Endothelial cell of hepatic sinusoid (primary cell): ENCODE measurements around the gene C1GALT1C1.

Experiments used
- in situ Hi-C: cut with HindIII; loops from 2 replicates; pipeline ENCODE4 v1.10.0; 2017; ENCODE audit warnings: low sequenced_read_pairs

C1GALT1C1 gene

DNA sequence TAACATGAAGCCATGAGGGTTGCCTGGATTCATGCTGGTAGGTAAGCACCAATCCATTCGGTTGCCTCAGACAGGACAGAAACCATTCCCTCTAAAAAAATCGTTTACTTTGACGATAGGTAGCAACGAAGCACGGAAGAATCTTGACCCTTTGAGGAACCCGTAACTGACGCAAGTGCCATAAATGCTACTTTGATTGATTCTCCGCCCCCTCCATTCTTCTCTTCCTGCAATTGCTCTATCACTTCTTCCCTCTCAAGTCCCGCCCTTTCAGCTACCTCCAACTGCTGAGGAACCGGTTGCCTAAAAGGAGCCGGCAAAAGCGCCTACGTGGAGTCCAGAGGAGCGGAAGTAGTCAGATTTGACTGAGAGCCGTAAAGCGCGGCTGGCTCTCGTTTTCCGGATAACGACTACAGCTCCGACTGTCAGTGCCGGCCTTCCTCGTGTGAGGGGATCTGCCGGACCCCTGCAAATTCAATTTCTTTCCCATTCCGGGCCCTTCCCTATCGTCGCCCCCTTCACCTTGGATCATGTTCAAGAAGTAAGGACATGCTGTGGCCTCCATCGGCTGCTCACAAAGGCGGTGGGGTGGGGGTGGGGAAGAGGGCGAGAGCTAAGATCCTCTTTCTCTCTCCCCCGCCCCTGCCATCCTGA is 26.0 kb downstream of the C1GALT1C1 start, which contains the start of gene MCTS1:
Gene MCTS1, plus strand, starts transcription at position 395 of the 654 bp plus-strand sequence. Its CDS starts 136 bp downstream, at position 531.
- in situ Hi-C loops, result no loop called here

DNA sequence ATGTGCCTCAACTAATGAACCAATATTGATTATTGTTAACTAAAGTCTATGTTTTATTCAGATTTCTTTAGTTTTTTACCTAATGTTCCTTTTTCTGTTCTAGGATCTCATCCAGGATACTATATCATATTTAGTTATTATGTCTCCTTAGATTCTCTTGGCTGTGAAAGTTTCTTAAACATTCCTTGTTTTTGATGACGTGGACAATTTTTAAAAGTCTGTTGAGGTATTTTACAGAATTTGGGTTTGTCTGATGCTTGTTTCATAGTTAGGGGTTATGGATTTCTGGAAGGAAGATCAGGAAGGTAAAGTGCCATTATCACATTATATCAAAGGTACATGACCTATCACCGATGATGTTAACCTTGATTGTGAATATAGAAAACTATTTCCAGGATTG is 44.2 kb downstream of the C1GALT1C1 start:
- in situ Hi-C loops, result no loop called here
